ENCODE data around the gene NR1I3. TPM values are rescaled to one million over a fixed set of nuclear protein-coding genes. Genes with fewer than 3 reads are reported as not detected.

The NR1I3 gene, protein sequence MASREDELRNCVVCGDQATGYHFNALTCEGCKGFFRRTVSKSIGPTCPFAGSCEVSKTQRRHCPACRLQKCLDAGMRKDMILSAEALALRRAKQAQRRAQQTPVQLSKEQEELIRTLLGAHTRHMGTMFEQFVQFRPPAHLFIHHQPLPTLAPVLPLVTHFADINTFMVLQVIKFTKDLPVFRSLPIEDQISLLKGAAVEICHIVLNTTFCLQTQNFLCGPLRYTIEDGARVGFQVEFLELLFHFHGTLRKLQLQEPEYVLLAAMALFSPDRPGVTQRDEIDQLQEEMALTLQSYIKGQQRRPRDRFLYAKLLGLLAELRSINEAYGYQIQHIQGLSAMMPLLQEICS
- not detected for polyA plus RNA-seq (2013, experiment 1 of 2)
- polyA plus RNA-seq (2013, experiment 2 of 2): 0.03 TPM

GRCh38 chr1:161238039-161238473 lies at the start of gene NR1I3:
TSS of gene NR1I3 (minus strand) at chr1:161238203. CDS start at chr1:161236565, 1,638 bp downstream.
- H3K14ac ChIP-seq (ENCODE audit: low read length): no peak within 1 kb of the TSS
- no peak within 1 kb of the TSS for H3K23ac ChIP-seq (ENCODE audit: low read depth, low read length, poor library complexity)
- no peak within 1 kb of the TSS for H3K4me2 ChIP-seq (ENCODE audit: insufficient read depth, low read length, poor library complexity, severe bottlenecking)
- H3K4ac ChIP-seq (ENCODE audit: low read length): no peak within 1 kb of the TSS
- no peaks in the 10 kb centered on the region for H3K9me3 ChIP-seq (replicated peaks in 1 of 2; ENCODE audit: control insufficient read depth in 2 of 2, insufficient read depth in 1 of 2, low read depth in 1 of 2, low read length in 2 of 2)
- H2AK5ac ChIP-seq (ENCODE audit: low read depth, low read length): no peak within 1 kb of the TSS
- H2BK5ac ChIP-seq (ENCODE audit: low read length): no peak within 1 kb of the TSS
- no peaks in the 10 kb centered on the region for H3K36me3 ChIP-seq (replicated peaks in 1 of 2; ENCODE audit: control insufficient read depth in 2 of 2, insufficient read depth in 2 of 2, low read length in 2 of 2)
- H3K4me3 ChIP-seq (ENCODE audit: low read length in 2 of 2): no peak within 1 kb of the TSS
- H2BK120ac ChIP-seq (ENCODE audit: low read depth, low read length): no peak within 1 kb of the TSS
- no peak within 1 kb of the TSS for H3K27ac ChIP-seq (replicated peaks; ENCODE audit: low read length)
- H3K9ac ChIP-seq (ENCODE audit: low read depth, low read length, poor library complexity): no peak within 1 kb of the TSS
- no peak within 1 kb of the TSS for H2BK15ac ChIP-seq (ENCODE audit: low read length)
- no CpG with 5 or more reads among the region's 4 CpGs for WGBS, 2 donors (ENCODE audit: extremely low coverage in 2 of 2, insufficient read length in 2 of 2, insufficient replicate concordance in 1 of 2)
- H3K79me1 ChIP-seq (ENCODE audit: low read depth, low read length): no peaks in the 10 kb centered on the region
- peak within 1 kb of the TSS; percentile 10 for H2AFZ ChIP-seq (ENCODE audit: low read length)
- no peak within 1 kb of the TSS for H4K91ac ChIP-seq (ENCODE audit: low read depth, low read length, poor library complexity)
- H3K18ac ChIP-seq (ENCODE audit: low read length): no peak within 1 kb of the TSS
- no peak for DNase-seq (ENCODE audit: low spot score)
- H3K27me3 ChIP-seq (ENCODE audit: control insufficient read depth in 3 of 3, insufficient read depth in 3 of 3, low read depth in 1 of 3, low read length in 3 of 3): no peaks in the 10 kb centered on the region
- H3K4me1 ChIP-seq (ENCODE audit: control insufficient read depth in 2 of 2, insufficient read depth in 1 of 2, low read depth in 1 of 2, low read length in 2 of 2): peaks cover 7 to 12% of the 10 kb centered on the region in 2 donors
- no peak within 1 kb of the TSS for H2BK12ac ChIP-seq (ENCODE audit: low read length)
- no peak within 1 kb of the TSS for H4K8ac ChIP-seq (ENCODE audit: low read depth, low read length)

DNA sequence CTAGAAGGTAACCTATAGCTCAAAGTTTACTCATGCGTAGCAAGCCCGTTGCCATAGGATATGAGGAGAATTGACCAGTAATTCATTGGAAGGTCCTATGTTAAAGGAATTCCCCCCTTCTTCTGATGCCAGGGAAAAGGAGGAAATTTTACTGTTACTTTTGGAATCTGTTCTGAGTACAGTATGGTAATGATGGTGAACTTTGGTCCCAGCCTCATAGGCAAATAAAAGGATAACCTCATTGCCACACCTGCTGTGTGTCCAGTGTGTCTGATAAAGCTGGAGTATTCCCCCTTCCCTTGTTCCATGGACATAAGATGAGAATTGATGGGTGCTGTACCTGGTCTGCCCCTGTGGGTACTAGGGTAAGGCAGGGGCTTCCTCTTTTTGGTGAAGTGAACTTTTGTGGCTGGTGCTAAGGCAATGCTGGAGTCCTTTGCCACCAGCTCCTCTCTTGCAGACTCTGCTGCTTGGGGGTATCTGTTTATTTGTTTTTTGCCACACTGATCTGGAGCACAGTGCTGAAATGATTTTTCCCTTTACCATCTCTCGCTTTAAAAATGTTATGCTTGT lies 49.6 kb upstream of the NR1I3 start:
- no peak overlapping the region for H3K9ac ChIP-seq (ENCODE audit: low read depth, low read length, poor library complexity)
- no peak overlapping the region for H3K4ac ChIP-seq (ENCODE audit: low read length)
- no peak overlapping the region for H3K18ac ChIP-seq (ENCODE audit: low read length)
- no peak for DNase-seq (ENCODE audit: low spot score)
- no peaks in the 10 kb centered on the region for H3K36me3 ChIP-seq (replicated peaks in 1 of 2; ENCODE audit: control insufficient read depth in 2 of 2, insufficient read depth in 2 of 2, low read length in 2 of 2)
- H3K79me1 ChIP-seq (ENCODE audit: low read depth, low read length): no peaks in the 10 kb centered on the region
- no peak overlapping the region for H3K4me3 ChIP-seq (ENCODE audit: low read length in 2 of 2)
- H2AK5ac ChIP-seq (ENCODE audit: low read depth, low read length): no peak overlapping the region
- peaks cover 0 to 14% (median 0%) of the 10 kb centered on the region in 3 experiments for H3K27me3 ChIP-seq (ENCODE audit: control insufficient read depth in 3 of 3, insufficient read depth in 3 of 3, low read depth in 1 of 3, low read length in 3 of 3)
- H3K27ac ChIP-seq (replicated peaks; ENCODE audit: low read length): no peak overlapping the region
- no peak overlapping the region for H2AFZ ChIP-seq (ENCODE audit: low read length)
- H4K8ac ChIP-seq (ENCODE audit: low read depth, low read length): no peak overlapping the region
- WGBS, 2 donors (ENCODE audit: extremely low coverage in 2 of 2, insufficient read length in 2 of 2, insufficient replicate concordance in 1 of 2): no CpG with 5 or more reads among the region's 3 CpGs
- H4K91ac ChIP-seq (ENCODE audit: low read depth, low read length, poor library complexity): no peak overlapping the region
- H2BK5ac ChIP-seq (ENCODE audit: low read length): no peak overlapping the region
- no peak overlapping the region for H3K14ac ChIP-seq (ENCODE audit: low read length)
- H3K4me1 ChIP-seq (ENCODE audit: control insufficient read depth in 2 of 2, insufficient read depth in 1 of 2, low read depth in 1 of 2, low read length in 2 of 2): peaks cover 2 to 7% of the 10 kb centered on the region in 2 donors
- no peak overlapping the region for H2BK15ac ChIP-seq (ENCODE audit: low read length)
- H3K4me2 ChIP-seq (ENCODE audit: insufficient read depth, low read length, poor library complexity, severe bottlenecking): no peak overlapping the region
- no peak overlapping the region for H3K23ac ChIP-seq (ENCODE audit: low read depth, low read length, poor library complexity)
- H3K9me3 ChIP-seq (replicated peaks in 1 of 2; ENCODE audit: control insufficient read depth in 2 of 2, insufficient read depth in 1 of 2, low read depth in 1 of 2, low read length in 2 of 2): no peaks in the 10 kb centered on the region
- H2BK120ac ChIP-seq (ENCODE audit: low read depth, low read length): no peak overlapping the region
- no peak overlapping the region for H2BK12ac ChIP-seq (ENCODE audit: low read length)

- Histone ChIP-seq H3K27me3 (ENCODE audit: control insufficient read depth in 3 of 3, insufficient read depth in 3 of 3, low read depth in 1 of 3, low read length in 3 of 3) (peaks cover 0 to 14% (median 0%) of the 10 kb centered on the region in 3 experiments), H2AK5ac (ENCODE audit: low read depth, low read length) (no peak overlapping the region), H2BK120ac (ENCODE audit: low read depth, low read length) (no peak overlapping the region), H4K91ac (ENCODE audit: low read depth, low read length, poor library complexity) (no peak overlapping the region), H4K8ac (ENCODE audit: low read depth, low read length) (no peak overlapping the region), H2BK15ac (ENCODE audit: low read length) (no peak overlapping the region), H3K36me3 (replicated peaks in 1 of 2; ENCODE audit: control insufficient read depth in 2 of 2, insufficient read depth in 2 of 2, low read length in 2 of 2) (no peaks in the 10 kb centered on the region), H2BK12ac (ENCODE audit: low read length) (no peak overlapping the region), H3K4ac (ENCODE audit: low read length) (no peak overlapping the region), H3K4me3 (ENCODE audit: low read length in 2 of 2) (no peak overlapping the region), H2AFZ (ENCODE audit: low read length) (no peak overlapping the region), H3K79me1 (ENCODE audit: low read depth, low read length) (no peaks in the 10 kb centered on the region), H3K9ac (ENCODE audit: low read depth, low read length, poor library complexity) (no peak overlapping the region), H3K14ac (ENCODE audit: low read length) (no peak overlapping the region), H3K23ac (ENCODE audit: low read depth, low read length, poor library complexity) (no peak overlapping the region), H3K4me2 (ENCODE audit: insufficient read depth, low read length, poor library complexity, severe bottlenecking) (no peak overlapping the region), H3K18ac (ENCODE audit: low read length) (no peak overlapping the region), H3K27ac (replicated peaks; ENCODE audit: low read length) (no peak overlapping the region), H2BK5ac (ENCODE audit: low read length) (no peak overlapping the region), H3K4me1 (ENCODE audit: control insufficient read depth in 2 of 2, insufficient read depth in 1 of 2, low read depth in 1 of 2, low read length in 2 of 2) (peaks cover 2 to 7% of the 10 kb centered on the region in 2 donors), H3K9me3 (replicated peaks in 1 of 2; ENCODE audit: control insufficient read depth in 2 of 2, insufficient read depth in 1 of 2, low read depth in 1 of 2, low read length in 2 of 2) (no peaks in the 10 kb centered on the region)
- no CpG with 5 or more reads among the region's 5 CpGs for WGBS, 2 donors (ENCODE audit: extremely low coverage in 2 of 2, insufficient read length in 2 of 2, insufficient replicate concordance in 1 of 2)
- DNase-seq (ENCODE audit: low spot score): no peak
Observed at GRCh38 chr1:161285521-161285920, 47.5 kb upstream of the NR1I3 start.

DNA sequence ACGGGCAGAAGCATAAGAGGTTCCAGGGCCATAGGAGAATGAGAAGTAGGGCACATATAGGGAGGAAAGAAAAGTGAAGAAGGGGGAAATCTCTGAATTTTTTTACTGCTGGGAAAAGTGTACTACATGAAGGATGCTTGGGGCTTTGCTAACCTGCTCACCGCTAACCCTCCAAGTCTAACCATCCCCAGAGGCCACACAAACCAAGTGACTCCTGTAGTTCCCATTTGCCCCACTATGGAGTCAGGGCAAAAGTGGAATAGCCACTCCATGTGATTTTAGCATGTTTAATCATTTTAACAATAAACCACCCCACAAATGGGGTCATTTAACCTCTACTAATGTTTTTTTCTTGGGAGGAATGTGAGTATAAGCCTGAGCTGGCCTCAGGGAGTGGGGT lies 47.1 kb upstream of the NR1I3 start:
- no peaks in the 10 kb centered on the region for H3K79me1 ChIP-seq (ENCODE audit: low read depth, low read length)
- no peak overlapping the region for H3K23ac ChIP-seq (ENCODE audit: low read depth, low read length, poor library complexity)
- H4K91ac ChIP-seq (ENCODE audit: low read depth, low read length, poor library complexity): no peak overlapping the region
- no peak overlapping the region for H3K18ac ChIP-seq (ENCODE audit: low read length)
- H3K27me3 ChIP-seq (ENCODE audit: control insufficient read depth in 3 of 3, insufficient read depth in 3 of 3, low read depth in 1 of 3, low read length in 3 of 3): peaks cover 0 to 18% (median 0%) of the 10 kb centered on the region in 3 experiments
- no peak overlapping the region for H2AK5ac ChIP-seq (ENCODE audit: low read depth, low read length)
- H3K14ac ChIP-seq (ENCODE audit: low read length): no peak overlapping the region
- no peak overlapping the region for H2AFZ ChIP-seq (ENCODE audit: low read length)
- H2BK15ac ChIP-seq (ENCODE audit: low read length): no peak overlapping the region
- H3K4me2 ChIP-seq (ENCODE audit: insufficient read depth, low read length, poor library complexity, severe bottlenecking): no peak overlapping the region
- WGBS, 2 donors (ENCODE audit: extremely low coverage in 2 of 2, insufficient read length in 2 of 2, insufficient replicate concordance in 1 of 2): no CpG with 5 or more reads among the region's 2 CpGs
- no peak for DNase-seq (ENCODE audit: low spot score)
- no peaks in the 10 kb centered on the region for H3K9me3 ChIP-seq (replicated peaks in 1 of 2; ENCODE audit: control insufficient read depth in 2 of 2, insufficient read depth in 1 of 2, low read depth in 1 of 2, low read length in 2 of 2)
- H3K4me1 ChIP-seq (ENCODE audit: control insufficient read depth in 2 of 2, insufficient read depth in 1 of 2, low read depth in 1 of 2, low read length in 2 of 2): peaks cover 2 to 7% of the 10 kb centered on the region in 2 donors
- H2BK120ac ChIP-seq (ENCODE audit: low read depth, low read length): no peak overlapping the region
- no peak overlapping the region for H3K9ac ChIP-seq (ENCODE audit: low read depth, low read length, poor library complexity)
- H2BK5ac ChIP-seq (ENCODE audit: low read length): no peak overlapping the region
- no peak overlapping the region for H2BK12ac ChIP-seq (ENCODE audit: low read length)
- H3K27ac ChIP-seq (replicated peaks; ENCODE audit: low read length): no peak overlapping the region
- H3K4me3 ChIP-seq (ENCODE audit: low read length in 2 of 2): no peak overlapping the region
- H3K36me3 ChIP-seq (replicated peaks in 1 of 2; ENCODE audit: control insufficient read depth in 2 of 2, insufficient read depth in 2 of 2, low read length in 2 of 2): no peaks in the 10 kb centered on the region
- H4K8ac ChIP-seq (ENCODE audit: low read depth, low read length): no peak overlapping the region
- no peak overlapping the region for H3K4ac ChIP-seq (ENCODE audit: low read length)
